ENCODE results near the gene SLC26A11. TPM values are rescaled to one million over a fixed set of nuclear protein-coding genes. Genes with fewer than 3 reads are reported as not detected.
A peak's percentile ranks its signal among the peaks of the same experiment; 100 is the strongest.

The SLC26A11 gene
- total RNA-seq, 1 donor, result 21.9 TPM

DNA sequence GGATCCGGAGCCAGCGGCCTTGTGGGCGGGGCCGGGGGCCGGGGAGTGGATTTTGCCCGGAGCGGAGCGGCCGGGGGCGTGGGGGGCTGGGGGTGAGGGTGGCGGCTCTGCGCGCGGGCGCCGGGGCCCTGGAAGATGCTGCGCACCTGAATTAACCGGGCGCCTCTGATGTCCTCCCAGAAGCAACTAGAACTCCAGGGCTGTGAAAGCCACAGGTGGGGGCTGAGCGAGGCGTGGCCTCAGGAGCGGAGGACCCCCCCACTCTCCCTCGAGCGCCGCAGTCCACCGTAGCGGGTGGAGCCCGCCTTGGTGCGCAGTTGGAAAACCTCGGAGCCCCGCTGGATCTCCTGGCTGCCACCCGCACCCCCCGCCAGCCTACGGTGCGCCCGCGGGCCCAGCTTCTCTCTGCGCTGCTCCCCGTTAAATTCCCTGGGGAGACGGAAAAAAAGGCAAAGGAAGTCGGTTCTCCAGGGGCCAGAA, 549 bp downstream of the SLC26A11 start:
- H3K9me3 ChIP-seq (ENCODE audit: low read depth, low read length), result no peaks in the 10 kb centered on the region
- H3K27me3 ChIP-seq (ENCODE audit: insufficient read depth, low read length), result no peaks in the 10 kb centered on the region
- peak overlapping the region; percentile 72 for H3K4me3 ChIP-seq (ENCODE audit: low read length)
- H3K4me1 ChIP-seq (ENCODE audit: insufficient read depth, low read length), result peaks cover 18% of the 10 kb centered on the region

DNA sequence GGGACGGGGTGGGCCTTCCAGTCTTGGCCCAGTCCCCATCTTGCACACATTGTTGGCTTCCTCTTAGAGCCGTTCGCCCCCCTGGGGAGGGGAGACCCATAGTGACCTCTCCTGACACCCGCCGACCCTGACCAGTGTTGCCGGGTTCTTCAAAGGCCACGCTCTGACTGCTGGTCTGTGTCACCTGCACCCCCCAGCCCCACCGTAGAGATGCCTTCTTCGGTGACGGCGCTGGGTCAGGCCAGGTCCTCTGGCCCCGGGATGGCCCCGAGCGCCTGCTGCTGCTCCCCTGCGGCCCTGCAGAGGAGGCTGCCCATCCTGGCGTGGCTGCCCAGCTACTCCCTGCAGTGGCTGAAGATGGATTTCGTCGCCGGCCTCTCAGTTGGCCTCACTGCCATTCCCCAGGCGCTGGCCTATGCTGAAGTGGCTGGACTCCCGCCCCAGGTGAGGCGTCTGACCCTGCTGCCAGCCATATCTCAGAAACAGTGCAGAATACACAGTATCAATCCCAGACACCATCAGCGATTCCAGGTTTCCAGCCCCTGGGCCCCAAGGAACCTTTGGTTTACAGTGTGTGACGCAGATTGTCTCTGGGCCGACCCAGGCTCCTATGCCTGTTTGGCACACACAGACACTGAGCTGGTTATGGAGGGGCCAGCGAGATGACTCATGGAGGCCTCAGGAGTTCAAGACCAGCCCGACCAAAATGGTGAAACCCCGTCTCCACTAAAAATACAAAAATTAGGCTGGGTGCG, 1.3 kb downstream of the SLC26A11 start:
- H3K4me3 ChIP-seq (ENCODE audit: low read length), result no peak overlapping the region
- H3K27me3 ChIP-seq (ENCODE audit: insufficient read depth, low read length), result no peaks in the 10 kb centered on the region
- peaks cover 18% of the 10 kb centered on the region for H3K4me1 ChIP-seq (ENCODE audit: insufficient read depth, low read length)
- no peaks in the 10 kb centered on the region for H3K9me3 ChIP-seq (ENCODE audit: low read depth, low read length)

DNA sequence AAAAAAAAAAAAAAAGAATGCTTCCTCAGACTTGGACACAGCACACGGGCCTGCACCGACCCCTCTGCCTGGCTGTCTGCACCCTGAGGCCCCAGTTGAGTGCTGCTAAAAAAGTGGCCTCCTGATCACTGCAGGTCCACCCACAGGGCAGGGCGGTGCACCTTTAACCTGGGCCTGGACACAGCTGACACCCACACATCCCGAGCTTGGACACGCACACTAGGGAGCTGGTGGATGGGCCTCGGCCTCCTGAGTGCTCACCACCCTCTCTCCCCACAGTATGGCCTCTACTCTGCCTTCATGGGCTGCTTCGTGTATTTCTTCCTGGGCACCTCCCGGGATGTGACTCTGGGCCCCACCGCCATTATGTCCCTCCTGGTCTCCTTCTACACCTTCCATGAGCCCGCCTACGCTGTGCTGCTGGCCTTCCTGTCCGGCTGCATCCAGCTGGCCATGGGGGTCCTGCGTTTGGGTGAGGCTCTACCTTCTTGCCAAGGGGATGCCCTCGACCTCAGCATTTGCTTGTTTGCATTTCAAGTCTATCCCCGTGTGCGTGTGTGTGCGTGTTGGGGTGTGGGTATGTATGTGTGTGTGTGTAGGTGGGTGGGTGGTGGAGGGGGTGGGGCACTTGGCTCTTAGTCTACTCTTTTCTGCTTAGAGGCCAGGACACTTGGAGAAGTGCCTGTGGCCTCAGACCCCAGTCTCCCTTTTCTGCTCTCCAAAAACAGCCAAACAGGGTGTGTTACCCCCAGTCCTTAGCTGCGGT, 2.3 kb downstream of the SLC26A11 start:
- Histone ChIP-seq H3K9me3 (ENCODE audit: low read depth, low read length) (no peaks in the 10 kb centered on the region), H3K4me1 (ENCODE audit: insufficient read depth, low read length) (peaks cover 18% of the 10 kb centered on the region), H3K4me3 (ENCODE audit: low read length) (no peak overlapping the region), H3K27me3 (ENCODE audit: insufficient read depth, low read length) (no peaks in the 10 kb centered on the region)

DNA sequence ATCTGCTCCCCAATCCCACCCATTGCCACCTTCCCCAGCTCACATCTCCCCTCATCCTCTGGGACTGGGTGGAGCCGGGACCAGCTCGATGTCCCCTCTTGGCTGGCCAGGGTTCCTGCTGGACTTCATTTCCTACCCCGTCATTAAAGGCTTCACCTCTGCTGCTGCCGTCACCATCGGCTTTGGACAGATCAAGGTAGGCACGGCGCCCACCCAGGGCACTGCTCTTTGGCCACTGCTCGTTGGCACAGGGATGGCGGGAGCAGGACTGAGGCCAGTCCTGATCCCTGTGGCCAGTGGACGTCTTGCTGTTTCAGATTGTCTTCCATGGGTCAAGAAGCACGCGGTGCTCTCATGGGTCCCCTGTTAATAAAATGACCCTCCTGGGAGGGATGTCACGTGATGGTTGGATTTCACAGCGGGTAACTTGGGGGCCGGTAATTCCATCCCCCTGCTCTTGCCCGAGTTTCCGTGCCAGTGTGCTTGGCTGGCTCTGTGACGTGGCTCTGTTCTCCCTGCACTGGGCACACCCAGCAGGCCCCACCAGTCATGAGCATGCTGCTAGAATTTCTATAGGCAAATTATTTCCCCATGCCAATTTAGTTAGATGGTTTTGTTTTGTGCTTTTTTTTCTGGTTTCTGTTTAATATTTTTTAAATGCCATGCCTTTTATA, 3.1 kb downstream of the SLC26A11 start:
- Histone ChIP-seq H3K9me3 (ENCODE audit: low read depth, low read length) (no peaks in the 10 kb centered on the region), H3K27me3 (ENCODE audit: insufficient read depth, low read length) (no peaks in the 10 kb centered on the region), H3K4me1 (ENCODE audit: insufficient read depth, low read length) (peaks cover 12% of the 10 kb centered on the region), H3K4me3 (ENCODE audit: low read length) (no peak overlapping the region)

DNA sequence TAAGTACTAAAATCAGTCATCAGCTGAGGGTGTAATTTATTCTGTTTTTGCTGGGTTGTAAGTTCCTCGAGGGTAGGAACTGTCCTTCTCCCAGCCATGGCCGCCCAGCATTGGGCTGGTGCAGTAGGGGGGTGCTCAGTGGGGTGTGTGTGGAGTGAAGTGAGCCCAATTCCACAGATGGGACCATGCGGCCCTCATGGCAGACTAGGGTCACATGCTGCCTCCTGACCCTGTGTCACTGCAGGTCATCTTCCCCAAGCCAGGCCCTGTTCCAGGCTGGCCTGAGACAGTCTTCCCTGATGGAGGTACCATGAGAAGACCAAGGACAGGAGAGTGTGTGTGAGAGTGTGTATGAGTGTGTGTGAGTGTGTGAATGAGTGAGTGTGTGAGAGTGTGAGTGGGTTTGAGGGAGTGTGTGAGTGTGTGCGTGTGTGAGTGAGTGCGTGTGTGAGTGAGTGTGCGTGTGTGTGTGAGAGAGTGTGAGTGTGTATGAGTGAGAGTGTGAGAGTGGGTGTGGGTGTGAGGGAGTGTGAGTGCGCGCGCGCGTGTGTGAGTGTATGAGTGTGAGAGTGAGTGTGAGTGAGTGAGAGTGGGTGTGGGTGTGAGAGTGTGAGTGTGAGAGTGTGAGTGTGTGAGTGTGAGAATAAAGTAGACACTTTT, 3.7 kb downstream of the SLC26A11 start:
- no peak overlapping the region for H3K4me3 ChIP-seq (ENCODE audit: low read length)
- no peaks in the 10 kb centered on the region for H3K9me3 ChIP-seq (ENCODE audit: low read depth, low read length)
- no peaks in the 10 kb centered on the region for H3K27me3 ChIP-seq (ENCODE audit: insufficient read depth, low read length)
- peaks cover 5% of the 10 kb centered on the region for H3K4me1 ChIP-seq (ENCODE audit: insufficient read depth, low read length)

DNA sequence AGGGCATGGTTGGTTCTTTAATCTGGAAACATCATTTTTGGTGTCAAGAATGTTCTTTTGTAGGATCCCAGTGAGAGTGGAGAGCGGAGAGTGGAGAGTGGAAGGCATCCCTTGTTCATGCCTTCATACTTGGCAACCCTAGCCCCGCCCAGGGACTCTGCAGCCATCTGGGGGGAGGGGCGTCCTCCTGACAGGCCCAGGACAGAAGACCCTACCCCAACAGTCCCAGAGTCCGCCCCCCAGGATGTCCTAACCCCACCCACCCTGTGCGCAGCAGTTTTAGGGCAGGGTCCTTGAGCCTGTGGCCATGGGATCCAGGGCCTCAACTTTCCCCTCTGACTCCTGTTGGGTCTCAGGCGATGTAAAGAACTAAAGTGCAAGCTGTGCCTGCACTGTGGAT, 4.5 kb downstream of the SLC26A11 start:
- no peaks in the 10 kb centered on the region for H3K4me1 ChIP-seq (ENCODE audit: insufficient read depth, low read length)
- H3K4me3 ChIP-seq (ENCODE audit: low read length), result no peak overlapping the region
- no peaks in the 10 kb centered on the region for H3K9me3 ChIP-seq (ENCODE audit: low read depth, low read length)
- H3K27me3 ChIP-seq (ENCODE audit: insufficient read depth, low read length), result no peaks in the 10 kb centered on the region

DNA sequence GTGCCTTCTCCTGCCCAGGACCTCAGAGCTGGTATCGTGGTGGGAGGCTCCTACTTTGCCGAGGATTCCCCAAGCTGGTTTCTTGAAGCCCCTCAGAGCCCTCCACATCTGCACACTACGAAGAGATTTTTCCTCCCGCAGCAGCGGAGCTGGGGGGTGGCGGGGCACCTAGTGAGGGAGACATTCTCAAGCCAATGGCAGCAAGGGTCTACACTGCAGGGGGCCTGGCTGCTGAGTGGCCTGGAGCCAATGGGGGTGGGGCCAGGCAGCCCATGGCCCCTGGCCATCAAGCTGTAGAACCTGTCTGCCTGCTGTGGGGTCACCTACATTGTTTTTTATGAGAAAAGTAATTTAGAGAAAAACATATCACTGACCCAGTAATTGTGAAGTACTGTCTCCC, 5.0 kb downstream of the SLC26A11 start:
- no peaks in the 10 kb centered on the region for H3K27me3 ChIP-seq (ENCODE audit: insufficient read depth, low read length)
- H3K9me3 ChIP-seq (ENCODE audit: low read depth, low read length), result no peaks in the 10 kb centered on the region
- H3K4me1 ChIP-seq (ENCODE audit: insufficient read depth, low read length), result no peaks in the 10 kb centered on the region
- no peak overlapping the region for H3K4me3 ChIP-seq (ENCODE audit: low read length)

DNA sequence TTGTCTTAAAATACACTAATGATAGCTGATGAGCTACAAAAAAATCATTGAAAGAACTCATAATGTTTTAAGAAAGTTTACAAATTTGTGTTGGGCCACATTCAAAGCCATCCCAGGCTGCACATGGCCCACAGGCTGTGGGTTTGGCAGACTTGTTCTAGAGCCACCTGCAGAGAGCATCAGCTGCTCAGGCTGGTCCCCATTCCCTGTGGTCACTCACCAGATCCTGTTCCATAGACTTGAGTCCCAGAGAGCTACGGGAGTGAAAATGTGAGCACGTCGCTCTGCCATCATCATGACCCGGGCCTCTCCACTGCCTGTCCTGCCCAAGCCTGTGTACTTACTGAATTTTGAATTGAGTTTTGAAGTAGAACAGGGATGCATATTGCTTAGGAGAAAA, 6.9 kb downstream of the SLC26A11 start:
- Histone ChIP-seq H3K9me3 (ENCODE audit: low read depth, low read length) (peaks cover 2% of the 10 kb centered on the region), H3K4me3 (ENCODE audit: low read length) (no peak overlapping the region), H3K4me1 (ENCODE audit: insufficient read depth, low read length) (no peaks in the 10 kb centered on the region), H3K27me3 (ENCODE audit: insufficient read depth, low read length) (no peaks in the 10 kb centered on the region)

DNA sequence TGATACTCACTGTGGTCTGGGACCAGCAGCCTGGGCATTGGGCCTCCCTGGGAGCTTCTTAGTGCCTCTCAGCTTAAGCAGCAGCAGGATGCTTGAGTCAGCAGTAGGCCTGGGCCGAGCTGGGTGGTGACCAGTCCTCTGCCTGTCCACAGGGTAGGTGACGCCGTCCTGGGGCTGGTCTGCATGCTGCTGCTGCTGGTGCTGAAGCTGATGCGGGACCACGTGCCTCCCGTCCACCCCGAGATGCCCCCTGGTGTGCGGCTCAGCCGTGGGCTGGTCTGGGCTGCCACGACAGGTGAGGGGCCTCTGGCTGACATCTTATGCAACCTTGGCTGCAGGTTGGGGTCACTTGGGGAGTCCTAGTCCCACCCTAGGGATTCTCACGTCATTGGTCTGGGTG, 7.4 kb downstream of the SLC26A11 start:
- no peaks in the 10 kb centered on the region for H3K4me1 ChIP-seq (ENCODE audit: insufficient read depth, low read length)
- H3K9me3 ChIP-seq (ENCODE audit: low read depth, low read length), result peaks cover 7% of the 10 kb centered on the region
- H3K4me3 ChIP-seq (ENCODE audit: low read length), result no peak overlapping the region
- H3K27me3 ChIP-seq (ENCODE audit: insufficient read depth, low read length), result no peaks in the 10 kb centered on the region

DNA sequence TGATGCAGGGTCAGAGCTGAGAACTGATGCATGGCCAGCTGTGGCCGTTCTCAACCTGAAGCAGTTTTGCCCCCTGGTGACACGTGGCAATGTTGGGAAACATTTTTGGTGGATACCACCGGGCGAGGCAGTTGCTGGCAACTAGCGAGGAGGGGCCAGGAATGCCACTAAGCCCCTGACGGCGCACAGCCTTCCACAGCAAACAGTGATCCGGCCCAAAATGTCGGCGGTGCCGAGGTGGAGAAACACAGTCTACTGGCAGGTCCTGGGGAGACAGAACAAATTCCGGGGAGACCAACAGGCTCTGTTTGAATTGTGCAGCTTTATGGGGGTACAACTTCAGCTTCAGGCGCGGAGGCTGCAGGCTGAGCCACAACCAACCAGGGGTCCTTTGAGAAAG, 8.2 kb downstream of the SLC26A11 start:
- H3K27me3 ChIP-seq (ENCODE audit: insufficient read depth, low read length), result no peaks in the 10 kb centered on the region
- H3K9me3 ChIP-seq (ENCODE audit: low read depth, low read length), result peaks cover 8% of the 10 kb centered on the region
- H3K4me3 ChIP-seq (ENCODE audit: low read length), result no peak overlapping the region
- H3K4me1 ChIP-seq (ENCODE audit: insufficient read depth, low read length), result no peaks in the 10 kb centered on the region

DNA sequence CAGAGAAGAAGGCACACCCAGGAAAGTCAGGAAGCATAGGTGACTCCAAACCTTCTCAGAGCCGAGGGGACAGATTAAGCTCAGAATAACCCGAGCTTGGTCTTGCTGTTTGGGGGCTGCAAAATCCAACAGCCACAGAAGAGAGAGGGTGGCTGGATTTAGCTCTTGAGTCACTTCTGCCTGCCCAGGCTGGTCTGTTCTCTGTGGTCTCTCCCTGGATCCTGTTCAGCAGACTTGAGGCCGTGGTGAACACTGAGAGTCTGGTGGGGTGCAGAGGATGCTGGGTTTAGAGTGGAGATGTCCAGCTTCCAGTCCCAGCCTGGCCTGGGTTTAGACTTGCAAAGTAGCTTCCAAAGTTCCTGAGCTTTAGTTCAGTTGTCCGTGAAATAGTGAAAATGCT, 8.8 kb downstream of the SLC26A11 start:
- H3K4me1 ChIP-seq (ENCODE audit: insufficient read depth, low read length), result no peaks in the 10 kb centered on the region
- no peaks in the 10 kb centered on the region for H3K27me3 ChIP-seq (ENCODE audit: insufficient read depth, low read length)
- peaks cover 8% of the 10 kb centered on the region for H3K9me3 ChIP-seq (ENCODE audit: low read depth, low read length)
- no peak overlapping the region for H3K4me3 ChIP-seq (ENCODE audit: low read length)

DNA sequence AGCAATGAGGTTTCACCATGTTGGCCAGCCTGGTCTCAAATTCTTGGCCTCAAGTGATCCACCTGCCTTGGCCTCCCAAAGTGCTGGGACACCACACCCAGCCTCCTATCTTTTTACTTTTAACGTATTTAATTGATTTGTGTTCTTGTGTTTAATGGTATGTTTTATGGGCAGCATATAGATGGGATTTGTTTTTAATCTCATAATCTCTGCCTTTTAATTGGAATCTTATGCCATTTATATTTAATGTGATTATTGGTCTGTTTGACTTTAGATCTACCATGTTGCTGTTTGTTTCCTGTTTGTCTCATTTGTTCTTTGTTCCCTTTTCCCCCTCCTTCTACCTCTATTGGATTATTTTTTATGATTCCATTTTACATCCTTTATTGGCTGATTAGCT, 12.2 kb downstream of the SLC26A11 start:
- Histone ChIP-seq H3K9me3 (ENCODE audit: low read depth, low read length) (peaks cover 8% of the 10 kb centered on the region), H3K27me3 (ENCODE audit: insufficient read depth, low read length) (no peaks in the 10 kb centered on the region), H3K4me3 (ENCODE audit: low read length) (no peak overlapping the region), H3K4me1 (ENCODE audit: insufficient read depth, low read length) (no peaks in the 10 kb centered on the region)

DNA sequence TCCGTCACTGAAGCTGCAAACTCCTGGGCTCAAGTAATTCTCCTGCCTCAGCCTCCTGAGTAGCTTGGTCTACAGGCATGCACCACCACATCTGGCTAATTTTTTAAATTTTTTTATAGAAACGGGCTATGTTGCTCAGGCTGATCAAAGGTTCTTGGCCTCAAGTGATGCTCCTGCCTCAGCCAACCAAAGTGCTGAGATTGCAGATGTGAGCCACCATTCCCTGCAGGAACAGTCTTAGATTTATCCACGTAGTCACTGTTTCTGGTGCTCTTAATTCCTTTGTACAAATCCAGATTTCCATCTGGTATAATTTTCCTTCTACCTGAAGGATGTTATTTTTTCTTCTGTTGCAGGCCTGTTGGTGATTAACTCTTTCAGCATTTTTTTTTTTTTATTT, 13.0 kb downstream of the SLC26A11 start:
- H3K4me1 ChIP-seq (ENCODE audit: insufficient read depth, low read length), result no peaks in the 10 kb centered on the region
- no peaks in the 10 kb centered on the region for H3K27me3 ChIP-seq (ENCODE audit: insufficient read depth, low read length)
- H3K4me3 ChIP-seq (ENCODE audit: low read length), result no peak overlapping the region
- H3K9me3 ChIP-seq (ENCODE audit: low read depth, low read length), result peaks cover 8% of the 10 kb centered on the region

DNA sequence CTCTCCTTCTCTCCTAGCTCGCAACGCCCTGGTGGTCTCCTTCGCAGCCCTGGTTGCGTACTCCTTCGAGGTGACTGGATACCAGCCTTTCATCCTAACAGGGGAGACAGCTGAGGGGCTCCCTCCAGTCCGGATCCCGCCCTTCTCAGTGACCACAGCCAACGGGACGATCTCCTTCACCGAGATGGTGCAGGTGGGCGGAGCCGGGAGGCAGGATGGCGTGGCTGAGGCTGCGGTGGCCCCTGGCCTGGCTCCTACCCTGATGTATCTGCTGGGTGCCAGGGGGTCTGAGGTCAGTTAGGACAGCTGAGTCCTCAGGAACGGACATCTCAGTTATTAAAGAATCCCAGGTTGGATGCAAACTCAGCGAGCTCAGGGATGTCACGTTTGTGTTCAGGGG, 16.7 kb downstream of the SLC26A11 start:
- Histone ChIP-seq H3K4me3 (ENCODE audit: low read length) (no peak overlapping the region), H3K27me3 (ENCODE audit: insufficient read depth, low read length) (no peaks in the 10 kb centered on the region), H3K4me1 (ENCODE audit: insufficient read depth, low read length) (no peaks in the 10 kb centered on the region), H3K9me3 (ENCODE audit: low read depth, low read length) (peaks cover 8% of the 10 kb centered on the region)

DNA sequence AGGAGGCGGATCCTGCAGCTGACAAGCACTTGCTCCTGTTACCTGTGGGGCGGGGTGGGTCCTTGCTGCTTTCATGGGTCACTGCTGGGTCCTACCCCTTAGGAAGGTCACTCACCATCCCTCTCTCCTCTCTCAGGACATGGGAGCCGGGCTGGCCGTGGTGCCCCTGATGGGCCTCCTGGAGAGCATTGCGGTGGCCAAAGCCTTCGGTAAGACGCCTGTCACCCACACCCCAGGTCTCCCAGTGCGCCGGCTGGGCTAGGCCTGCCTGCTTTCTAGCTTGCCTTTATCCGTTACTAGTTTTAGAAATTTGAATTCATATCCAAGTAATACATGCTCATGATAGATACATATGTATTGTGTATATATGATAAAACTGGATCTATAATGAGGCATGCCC, 17.2 kb downstream of the SLC26A11 start:
- H3K4me1 ChIP-seq (ENCODE audit: insufficient read depth, low read length), result no peaks in the 10 kb centered on the region
- peaks cover 4% of the 10 kb centered on the region for H3K9me3 ChIP-seq (ENCODE audit: low read depth, low read length)
- no peak overlapping the region for H3K4me3 ChIP-seq (ENCODE audit: low read length)
- H3K27me3 ChIP-seq (ENCODE audit: insufficient read depth, low read length), result no peaks in the 10 kb centered on the region
